C1 segment of cervical spinal cord (tissue), 14 donors: ENCODE measurements around the gene PNMT.

Experiments
- DNase-seq, 14 donors: peaks; one replicate each; lab custom pipeline; 2025; lab: John Stamatoyannopoulos, UW

The PNMT gene

GRCh38 chr17:39652587-39653315, 15.5 kb upstream of the PNMT start:
- DNase-seq, result peak in 12 of 14 donors; percentile 7 to 78 (median 54)

- no peak for DNase-seq
Observed at GRCh38 chr17:39653316-39653661, 15.0 kb upstream of the PNMT start.

GRCh38 chr17:39653662-39654331, 14.5 kb upstream of the PNMT start:
- DNase-seq, result peak in 10 of 14 donors; percentile 18 to 81 (median 52)

DNA sequence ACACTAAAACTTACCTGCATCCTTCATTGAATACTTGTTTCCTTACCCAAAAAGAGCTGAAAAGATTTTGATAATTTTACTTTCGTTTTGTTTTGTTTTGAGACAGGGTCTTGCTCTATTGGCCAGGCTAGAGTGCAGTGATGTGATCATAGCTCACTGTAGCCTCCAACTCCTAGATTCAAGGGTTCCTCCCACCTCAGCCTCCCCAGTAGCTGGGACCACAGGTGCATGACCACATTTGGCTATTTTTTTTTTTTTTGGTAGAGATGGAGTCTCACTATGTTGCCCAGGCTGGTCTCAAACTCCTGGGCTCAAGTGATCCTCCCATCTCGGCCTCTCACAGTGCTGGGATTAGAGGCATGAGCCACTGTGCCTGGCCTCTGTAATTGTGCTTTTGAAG, 13.1 kb upstream of the PNMT start:
- DNase-seq, result no peak

GRCh38 chr17:39658346-39658745, 9.9 kb upstream of the PNMT start:
- no peak for DNase-seq

- DNase-seq, result no peak
Observed at GRCh38 chr17:39658760-39659159, 9.5 kb upstream of the PNMT start.

- no peak for DNase-seq
Observed at GRCh38 chr17:39659279-39660010, 8.8 kb upstream of the PNMT start.

DNA sequence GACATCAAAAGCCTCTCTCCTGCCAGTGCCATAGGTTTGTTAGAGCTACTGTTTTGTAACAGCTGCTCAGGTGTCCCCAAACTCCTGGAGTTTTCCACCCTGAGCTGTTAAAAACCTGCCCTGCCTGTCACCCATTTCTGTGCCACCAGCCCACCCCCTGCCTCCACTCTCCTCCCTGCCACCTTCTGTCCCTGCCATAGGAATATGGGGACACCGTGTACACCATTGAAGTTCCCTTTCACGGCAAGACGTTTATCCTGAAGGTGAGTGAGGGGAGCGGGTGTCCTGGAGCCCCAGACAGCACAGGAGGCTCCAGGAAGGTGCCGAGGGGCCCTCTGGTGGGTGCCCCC, 8.3 kb upstream of the PNMT start:
- no peak for DNase-seq

DNA sequence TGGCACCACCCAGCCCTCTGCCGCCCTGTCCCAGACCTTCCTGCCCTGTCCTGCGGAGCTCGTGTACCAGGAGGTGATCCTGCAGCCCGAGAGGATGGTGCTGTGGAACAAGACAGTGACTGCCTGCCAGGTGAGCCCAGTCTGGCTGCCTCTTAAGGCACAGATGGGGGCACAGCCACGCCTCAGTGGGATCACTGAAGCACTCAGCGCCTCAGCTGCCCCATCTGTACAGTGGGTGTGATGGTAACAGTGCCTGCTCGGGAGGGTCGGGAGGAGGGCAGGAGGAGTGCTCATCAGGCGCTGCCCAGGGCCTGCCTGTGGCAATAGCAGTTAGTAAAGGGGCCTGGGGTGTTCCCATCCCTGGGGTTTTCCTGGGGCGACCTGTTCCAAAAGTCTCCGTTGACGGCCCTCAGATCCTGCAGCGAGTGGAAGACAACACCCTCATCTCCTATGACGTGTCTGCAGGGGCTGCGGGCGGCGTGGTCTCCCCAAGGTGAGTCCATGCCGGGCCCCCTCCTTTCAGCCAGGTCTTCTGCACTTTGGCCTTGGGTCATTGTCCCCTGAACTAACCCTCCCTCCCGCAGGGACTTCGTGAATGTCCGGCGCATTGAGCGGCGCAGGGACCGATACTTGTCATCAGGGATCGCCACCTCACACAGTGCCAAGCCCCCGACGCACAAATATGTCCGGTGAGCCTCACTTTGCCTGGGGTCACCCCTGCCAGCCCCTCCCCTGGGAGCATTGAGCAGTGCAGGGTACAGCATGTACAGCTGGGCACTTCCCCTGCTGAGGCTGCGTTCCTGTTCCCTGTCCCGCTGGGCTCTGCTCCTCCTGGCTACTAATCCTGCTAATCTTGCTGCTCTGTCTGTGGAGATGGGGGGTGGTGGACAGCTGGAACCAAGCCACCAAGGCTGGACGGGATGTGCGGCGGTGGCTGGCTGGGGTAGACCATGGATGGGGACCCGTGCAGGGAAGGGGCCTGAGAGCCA, 7.6 kb upstream of the PNMT start:
- peak in 2 of 14 donors; percentile 7 to 32 for DNase-seq

DNA sequence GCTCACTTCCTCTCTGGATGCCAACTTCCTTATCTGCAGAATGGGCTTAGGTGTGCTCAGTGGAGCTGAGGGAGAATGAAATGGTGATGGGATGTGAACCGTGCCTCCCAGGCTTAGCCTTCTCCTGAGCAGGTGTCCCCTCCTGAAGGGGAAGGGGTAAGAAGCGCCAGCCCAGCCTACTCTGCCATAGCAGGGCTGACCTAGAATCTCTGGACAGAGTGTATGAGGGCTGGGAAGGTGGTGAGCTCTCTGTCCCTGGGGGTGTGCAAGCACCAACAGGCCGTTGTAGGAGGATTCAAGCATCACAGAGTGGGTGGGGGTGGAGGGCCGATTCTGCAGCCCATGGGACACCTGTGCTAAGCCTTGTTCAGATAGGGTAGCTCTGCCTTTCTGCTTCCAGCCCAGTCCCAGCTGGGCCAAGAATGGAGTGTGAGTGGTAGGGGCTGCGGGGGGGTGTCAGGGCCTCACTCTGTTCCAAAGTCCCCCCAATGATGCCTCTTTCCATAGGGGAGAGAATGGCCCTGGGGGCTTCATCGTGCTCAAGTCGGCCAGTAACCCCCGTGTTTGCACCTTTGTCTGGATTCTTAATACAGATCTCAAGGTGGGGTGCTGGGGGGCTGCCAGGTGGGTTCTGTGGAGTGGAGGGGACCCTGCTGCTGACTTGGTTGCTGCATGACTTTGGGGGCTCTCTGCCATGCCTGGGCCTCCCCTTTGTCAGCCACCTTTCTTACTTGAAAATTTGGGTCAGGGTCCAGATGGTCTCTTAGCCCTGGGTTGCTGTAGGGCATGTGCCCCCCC, 6.3 kb upstream of the PNMT start:
- no peak for DNase-seq

- DNase-seq, result no peak
Observed at GRCh38 chr17:39662551-39663339, 5.5 kb upstream of the PNMT start.

- no peak for DNase-seq
Observed at GRCh38 chr17:39663340-39663687, 4.9 kb upstream of the PNMT start.

- DNase-seq, result no peak
Observed at GRCh38 chr17:39663688-39664580, 4.3 kb upstream of the PNMT start.

- DNase-seq, result no peak
Observed at GRCh38 chr17:39664581-39665561, 3.4 kb upstream of the PNMT start, which contains the start of gene TCAP. Gene TCAP, plus strand, starts transcription at chr17:39665349. Its CDS starts 11 bp downstream, at chr17:39665360.

- DNase-seq, result peak in 6 of 14 donors; percentile 16 to 68 (median 61)
Observed at GRCh38 chr17:39665642-39666224, 2.5 kb upstream of the PNMT start.

GRCh38 chr17:39666231-39666600, 2.0 kb upstream of the PNMT start:
- peak in 2 of 14 donors; percentile 64 to 68 for DNase-seq

DNA sequence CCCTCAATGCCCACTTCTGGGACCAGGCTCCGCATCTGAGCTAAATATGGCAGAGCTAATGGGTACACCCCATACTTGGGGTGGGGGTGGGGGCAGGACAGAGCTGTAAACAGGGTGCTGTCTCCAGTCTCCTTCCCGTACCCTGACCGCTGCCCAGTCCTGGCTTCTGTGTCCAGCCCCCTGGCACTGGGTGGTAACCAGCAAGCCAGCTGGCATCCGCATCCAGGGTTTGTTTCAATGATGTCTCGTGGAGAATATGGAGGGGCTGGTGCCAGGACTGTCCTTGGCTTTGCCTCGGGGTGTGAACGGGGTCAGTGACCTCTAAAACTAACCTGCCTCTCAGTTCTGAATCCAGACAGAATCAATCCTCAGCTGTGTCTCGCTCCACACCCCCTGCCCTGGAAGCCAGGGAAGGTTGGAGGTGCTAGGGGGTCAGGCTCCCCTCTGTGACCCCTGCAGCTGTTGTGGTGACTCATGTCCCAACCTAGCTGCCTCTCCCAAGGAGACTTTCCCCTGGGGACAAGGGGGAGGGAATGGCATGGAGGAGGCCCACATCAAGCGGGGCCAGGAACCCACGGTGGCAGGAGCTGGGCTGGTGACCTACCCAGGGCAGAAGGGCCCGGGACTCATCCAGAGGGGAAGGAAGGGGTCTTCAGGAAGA, 1.5 kb upstream of the PNMT start:
- DNase-seq, result peak in 11 of 14 donors; percentile 18 to 69 (median 46)
